ENCODE measurements around the gene ACO2. TPM values are rescaled to one million over a fixed set of nuclear protein-coding genes. Genes with fewer than 3 reads are reported as not detected.
A peak's percentile ranks its signal among the peaks of the same experiment; 100 is the strongest.

Gene ACO2
- total and polyA plus RNA-seq, 2 of the 13 experiments (the other 11 are each of a cell fraction or from before 2014, with no cell fraction given), result 19.2 to 45.6 TPM

DNA sequence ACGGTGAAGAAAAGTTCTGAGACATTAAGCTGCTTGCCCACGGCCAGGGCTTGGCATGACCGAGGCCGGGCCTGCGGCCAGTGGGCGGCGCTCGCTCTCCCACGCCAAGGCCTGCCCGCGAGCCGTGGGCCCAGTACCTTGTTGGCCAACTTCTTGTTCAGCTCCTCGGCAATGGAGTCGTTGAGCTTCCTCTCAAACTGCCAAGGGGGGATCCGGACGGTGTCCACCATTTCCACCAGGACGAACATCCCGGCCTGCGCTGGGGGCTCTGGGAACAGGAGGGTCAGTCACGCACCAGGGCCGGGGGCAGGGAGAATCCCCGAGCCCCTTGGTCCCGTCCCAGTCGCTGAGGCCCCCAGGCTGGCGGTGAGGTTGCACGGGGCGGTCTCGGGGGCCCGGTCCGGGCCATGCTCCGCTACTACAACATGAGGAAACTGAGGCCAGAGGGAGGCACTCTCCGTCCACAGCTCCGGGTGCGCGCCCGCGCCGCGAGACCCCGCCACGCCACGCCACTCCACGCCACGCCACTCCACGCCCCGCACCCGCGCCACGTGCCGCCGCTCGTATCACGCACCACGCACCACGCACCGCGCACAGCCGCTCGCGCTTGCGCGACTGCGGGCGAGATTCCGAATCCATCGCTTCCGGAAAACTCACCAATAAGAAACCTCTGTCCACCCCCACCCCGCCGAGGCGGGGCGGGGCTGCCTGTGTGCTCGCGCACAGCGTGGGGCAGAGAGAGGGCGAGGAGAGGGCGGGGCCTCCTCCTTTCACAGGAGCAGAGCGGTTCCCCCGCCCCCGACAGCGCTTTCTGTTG is 75.1 kb downstream of the ACO2 start, which contains the start of gene POLR3H (continued):
- no peak for TF ChIP-seq ZNF609 (CRISPR knock-in tag; IDR thresholded peaks at IDR 0.05; ENCODE audit: borderline replicate concordance)
- TF ChIP-seq MLX (CRISPR knock-in tag; IDR thresholded peaks at IDR 0.05), result no peak
- no peak for TF ChIP-seq SIX4 (CRISPR knock-in tag; IDR thresholded peaks at IDR 0.05)
- TF ChIP-seq ZNF33B (CRISPR knock-in tag; IDR thresholded peaks at IDR 0.05), result 0 out of 2 replicates have a peak, but pooled peaks have one; percentile 35
- TF ChIP-seq GPBP1L1 (CRISPR knock-in tag; IDR thresholded peaks at IDR 0.05), result no peak
- TF ChIP-seq ATM (IDR thresholded peaks at IDR 0.05; ENCODE audit: borderline replicate concordance), result no peak
- TF ChIP-seq, protein P1, sequence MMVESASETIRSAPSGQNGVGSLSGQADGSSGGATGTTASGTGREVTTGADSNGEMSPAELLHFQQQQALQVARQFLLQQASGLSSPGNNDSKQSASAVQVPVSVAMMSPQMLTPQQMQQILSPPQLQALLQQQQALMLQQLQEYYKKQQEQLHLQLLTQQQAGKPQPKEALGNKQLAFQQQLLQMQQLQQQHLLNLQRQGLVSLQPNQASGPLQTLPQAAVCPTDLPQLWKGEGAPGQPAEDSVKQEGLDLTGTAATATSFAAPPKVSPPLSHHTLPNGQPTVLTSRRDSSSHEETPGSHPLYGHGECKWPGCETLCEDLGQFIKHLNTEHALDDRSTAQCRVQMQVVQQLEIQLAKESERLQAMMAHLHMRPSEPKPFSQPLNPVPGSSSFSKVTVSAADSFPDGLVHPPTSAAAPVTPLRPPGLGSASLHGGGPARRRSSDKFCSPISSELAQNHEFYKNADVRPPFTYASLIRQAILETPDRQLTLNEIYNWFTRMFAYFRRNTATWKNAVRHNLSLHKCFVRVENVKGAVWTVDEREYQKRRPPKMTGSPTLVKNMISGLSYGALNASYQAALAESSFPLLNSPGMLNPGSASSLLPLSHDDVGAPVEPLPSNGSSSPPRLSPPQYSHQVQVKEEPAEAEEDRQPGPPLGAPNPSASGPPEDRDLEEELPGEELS (CRISPR knock-in tag; IDR thresholded peaks at IDR 0.05), result peak; percentile 22; the same call in 1 of the 2 replicates
- TF ChIP-seq SNAPC2 (CRISPR knock-in tag; IDR thresholded peaks at IDR 0.05), result 0 out of 2 replicates have a peak, but pooled peaks have one; percentile 59
- no peak for TF ChIP-seq BRD4 (CRISPR knock-in tag; IDR thresholded peaks at IDR 0.05)
- no peak for TF ChIP-seq ZNF605 (CRISPR knock-in tag; IDR thresholded peaks at IDR 0.05)
- peak; percentile 6; the same call in 1 of the 2 replicates for TF ChIP-seq RARA (CRISPR knock-in tag; IDR thresholded peaks at IDR 0.05)
- TF ChIP-seq IRF2 (CRISPR knock-in tag; IDR thresholded peaks at IDR 0.05), result 0 out of 2 replicates have a peak, but pooled peaks have one; percentile 1
- TF ChIP-seq ZNF503 (CRISPR knock-in tag; IDR thresholded peaks at IDR 0.05), result no peak
- no peak for TF ChIP-seq CBX2 (IDR thresholded peaks at IDR 0.05; ENCODE audit: low read depth, low read length)
- TF ChIP-seq CBX2 (CRISPR knock-in tag; IDR thresholded peaks at IDR 0.05; ENCODE audit: low read depth), result no peak

Data from HepG2 (cell line).